ENCODE measurements around the gene CORO6. TPM values are rescaled to one million over a fixed set of nuclear protein-coding genes. Genes with fewer than 3 reads are reported as not detected.

CORO6 gene
- total and polyA plus RNA-seq, 3 donors from 2014 or later, result 6.3 to 15.5 (median 11.7) TPM

DNA sequence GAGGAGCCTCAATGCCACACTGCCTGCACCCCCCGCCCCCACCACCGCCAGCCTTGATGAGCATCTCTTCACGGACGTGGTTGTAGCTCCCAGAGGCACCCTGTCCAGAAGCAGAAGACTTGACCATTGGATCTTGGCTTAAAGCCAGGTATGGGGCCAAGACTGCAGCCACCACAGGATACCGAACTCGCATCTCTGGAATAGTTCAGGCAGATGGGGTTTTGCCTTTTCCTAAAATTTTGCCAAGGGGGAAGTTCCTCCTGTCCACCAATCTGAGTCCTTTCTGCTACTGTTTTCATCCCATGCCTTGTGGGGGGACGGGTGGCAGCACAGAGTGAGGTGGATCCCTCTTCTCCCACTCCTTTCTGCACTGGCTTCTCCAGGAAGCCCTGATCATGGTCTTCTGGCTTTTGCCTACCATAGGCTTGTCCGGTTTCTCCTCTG, 939 bp downstream of the CORO6 start:
- peak overlapping the region; percentile 47 to 58 for H3K4me3 ChIP-seq
- DNase-seq, result no peak
- H3K27ac ChIP-seq, result no peak overlapping the region
- H3K36me3 ChIP-seq (ENCODE audit: low read depth, missing control alignments), result no peaks in the 10 kb centered on the region
- H3K27me3 ChIP-seq, result no peaks in the 10 kb centered on the region
- H3K9me3 ChIP-seq, result no peaks in the 10 kb centered on the region
- TF ChIP-seq, protein P1, sequence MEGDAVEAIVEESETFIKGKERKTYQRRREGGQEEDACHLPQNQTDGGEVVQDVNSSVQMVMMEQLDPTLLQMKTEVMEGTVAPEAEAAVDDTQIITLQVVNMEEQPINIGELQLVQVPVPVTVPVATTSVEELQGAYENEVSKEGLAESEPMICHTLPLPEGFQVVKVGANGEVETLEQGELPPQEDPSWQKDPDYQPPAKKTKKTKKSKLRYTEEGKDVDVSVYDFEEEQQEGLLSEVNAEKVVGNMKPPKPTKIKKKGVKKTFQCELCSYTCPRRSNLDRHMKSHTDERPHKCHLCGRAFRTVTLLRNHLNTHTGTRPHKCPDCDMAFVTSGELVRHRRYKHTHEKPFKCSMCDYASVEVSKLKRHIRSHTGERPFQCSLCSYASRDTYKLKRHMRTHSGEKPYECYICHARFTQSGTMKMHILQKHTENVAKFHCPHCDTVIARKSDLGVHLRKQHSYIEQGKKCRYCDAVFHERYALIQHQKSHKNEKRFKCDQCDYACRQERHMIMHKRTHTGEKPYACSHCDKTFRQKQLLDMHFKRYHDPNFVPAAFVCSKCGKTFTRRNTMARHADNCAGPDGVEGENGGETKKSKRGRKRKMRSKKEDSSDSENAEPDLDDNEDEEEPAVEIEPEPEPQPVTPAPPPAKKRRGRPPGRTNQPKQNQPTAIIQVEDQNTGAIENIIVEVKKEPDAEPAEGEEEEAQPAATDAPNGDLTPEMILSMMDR (IDR thresholded peaks at IDR 0.05), result no peak
- no peak for TF ChIP-seq POLR2A (IDR thresholded peaks at IDR 0.05)
- 61 to 68% methylated on average over 8 of the region's 8 CpGs for WGBS, 2 donors
- intact Hi-C loops (cut with DNase I; ENCODE audit: low total_unique reads), result no loop called here
- peaks cover 6% of the 10 kb centered on the region for H3K4me1 ChIP-seq

GRCh38 chr17:29620779-29621500, 1.8 kb downstream of the CORO6 start:
- peaks cover 14% of the 10 kb centered on the region for H3K4me1 ChIP-seq
- 92 to 93% methylated on average over 12 of the region's 12 CpGs for WGBS, 2 donors
- intact Hi-C loops (cut with DNase I; ENCODE audit: low total_unique reads), result no loop called here

GRCh38 chr17:29620271-29620670, 2.4 kb downstream of the CORO6 start:
- no peak overlapping the region for H3K4me3 ChIP-seq
- intact Hi-C loops (cut with DNase I; ENCODE audit: low total_unique reads), result no loop called here
- H3K27ac ChIP-seq, result no peak overlapping the region
- TF ChIP-seq, protein P1 (IDR thresholded peaks at IDR 0.05), result no peak
- TF ChIP-seq POLR2A (IDR thresholded peaks at IDR 0.05), result no peak
- 94 to 95% methylated on average over 4 of the region's 4 CpGs for WGBS, 2 donors
- no peaks in the 10 kb centered on the region for H3K36me3 ChIP-seq (ENCODE audit: low read depth, missing control alignments)
- no peaks in the 10 kb centered on the region for H3K9me3 ChIP-seq
- DNase-seq, result no peak
- H3K27me3 ChIP-seq, result no peaks in the 10 kb centered on the region
- peaks cover 20% of the 10 kb centered on the region for H3K4me1 ChIP-seq

More at GRCh38 chr17:29620779-29621500, 1.8 kb downstream of the CORO6 start:
- TF ChIP-seq, protein P1 (IDR thresholded peaks at IDR 0.05), result no peak
- TF ChIP-seq POLR2A (IDR thresholded peaks at IDR 0.05), result no peak
- no peak overlapping the region for H3K4me3 ChIP-seq
- no peaks in the 10 kb centered on the region for H3K36me3 ChIP-seq (ENCODE audit: low read depth, missing control alignments)
- H3K27me3 ChIP-seq, result no peaks in the 10 kb centered on the region
- DNase-seq, result no peak
- no peak overlapping the region for H3K27ac ChIP-seq
- no peaks in the 10 kb centered on the region for H3K9me3 ChIP-seq

- no peaks in the 10 kb centered on the region for H3K36me3 ChIP-seq (ENCODE audit: low read depth, missing control alignments)
- TF ChIP-seq, protein P1 (IDR thresholded peaks at IDR 0.05), result no peak
- TF ChIP-seq POLR2A (IDR thresholded peaks at IDR 0.05), result no peak
- no peaks in the 10 kb centered on the region for H3K9me3 ChIP-seq
- no peak overlapping the region for H3K27ac ChIP-seq
- intact Hi-C loops (cut with DNase I; ENCODE audit: low total_unique reads), result no loop called here
- no peak overlapping the region for H3K4me3 ChIP-seq
- H3K27me3 ChIP-seq, result no peaks in the 10 kb centered on the region
- no peak for DNase-seq
- peaks cover 30% of the 10 kb centered on the region for H3K4me1 ChIP-seq
Measured at GRCh38 chr17:29619251-29619650, 3.5 kb downstream of the CORO6 start.
